Activated T-cell treated with anti-CD3 and anti-CD28 coated beads for 1 hour (primary cell): ENCODE data around the gene NLGN1.

Source experiments
- DNase-seq: peaks from one replicate; pipeline ENCODE4 v3.0.0-alpha.2; 2020; ENCODE audit warnings: low read depth

The NLGN1 gene

DNA sequence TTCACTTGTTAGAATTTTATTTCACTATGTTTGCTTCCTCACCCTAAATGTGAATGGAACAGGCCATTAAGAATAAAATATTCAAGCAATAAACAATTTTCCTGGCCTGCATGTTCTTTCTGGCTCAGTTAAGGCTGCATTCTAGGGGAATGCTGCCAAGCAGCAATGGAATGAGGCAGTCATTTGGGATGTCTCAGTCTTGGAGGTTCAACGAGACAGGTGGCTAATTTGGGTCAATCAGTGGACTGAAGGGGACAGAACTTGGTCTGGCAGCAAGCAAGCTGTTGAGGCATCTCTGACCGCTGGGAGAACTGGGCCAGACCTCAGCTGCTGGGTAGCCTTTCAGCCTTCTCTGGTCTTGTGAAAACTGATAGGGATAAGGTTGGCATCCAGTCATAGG lies 241.6 kb downstream of the NLGN1 start:
- DNase-seq = no peak

GRCh38 chr3:173641696-173642095 lies 244.2 kb downstream of the NLGN1 start:
- no peak for DNase-seq

DNA sequence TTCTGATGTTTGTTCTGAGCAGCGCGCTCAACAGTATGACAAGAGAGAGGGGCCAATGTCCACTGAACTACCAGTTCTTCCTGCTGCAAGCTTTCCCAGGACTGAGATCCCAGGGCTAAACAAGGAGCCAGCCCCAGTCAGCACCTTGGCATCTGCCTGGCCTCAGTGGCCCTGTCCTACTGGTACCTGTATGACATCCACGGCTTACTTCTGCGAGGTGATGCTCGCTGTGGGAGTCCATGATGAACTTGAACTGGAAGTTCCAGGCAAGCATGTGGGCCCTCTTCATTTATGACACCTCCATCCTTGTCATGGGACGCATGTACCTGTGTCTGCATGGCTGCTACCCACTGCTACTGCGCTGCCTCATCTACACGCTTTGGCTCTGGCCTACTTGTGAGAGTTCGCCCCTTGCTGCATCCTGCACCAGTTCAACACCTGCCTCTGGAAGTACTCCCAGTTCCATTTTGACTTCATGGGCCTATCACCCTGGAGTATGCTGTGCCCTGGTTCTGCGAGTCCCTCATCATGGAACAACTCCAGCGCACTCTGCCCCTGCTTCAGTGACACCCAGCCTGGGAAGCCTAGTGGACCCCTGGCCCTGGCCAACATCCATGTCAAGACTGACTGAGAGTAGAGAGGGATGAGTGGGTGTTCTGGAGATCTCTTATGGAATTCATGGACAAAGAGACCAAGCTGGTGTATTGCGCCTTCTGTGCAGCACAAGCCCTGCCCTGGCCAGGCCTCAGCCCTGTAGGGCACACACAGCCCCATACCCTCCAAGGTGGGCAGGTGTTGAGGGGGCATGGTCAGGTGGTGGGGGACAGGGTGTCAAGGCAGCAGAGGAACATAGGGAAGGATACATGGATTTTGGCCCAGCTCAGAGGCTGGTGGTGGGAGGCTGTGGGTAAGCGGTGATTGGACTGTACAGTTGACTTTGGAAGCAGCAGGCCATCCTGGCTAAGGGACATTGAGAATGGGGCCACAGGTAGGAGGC lies 246.8 kb downstream of the NLGN1 start:
- no peak for DNase-seq

DNA sequence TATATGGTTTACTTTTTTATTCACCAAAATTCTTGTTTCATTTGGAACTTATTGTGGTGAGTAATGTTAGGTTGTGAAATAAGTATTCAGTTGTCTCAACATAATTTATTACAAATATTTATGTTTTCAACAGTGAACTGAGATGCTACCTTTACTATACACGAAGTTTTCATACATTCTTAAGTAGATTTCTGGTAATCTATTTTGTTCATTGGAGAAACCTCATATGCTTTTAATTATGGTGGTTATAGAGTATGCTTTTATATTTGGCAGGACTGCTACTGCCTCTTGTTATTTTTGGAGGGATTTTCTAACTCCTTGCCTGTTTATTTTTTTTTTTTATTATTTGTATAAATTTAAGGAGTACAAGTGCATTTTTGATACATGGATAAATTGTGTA lies 253.1 kb downstream of the NLGN1 start:
- no peak for DNase-seq

DNA sequence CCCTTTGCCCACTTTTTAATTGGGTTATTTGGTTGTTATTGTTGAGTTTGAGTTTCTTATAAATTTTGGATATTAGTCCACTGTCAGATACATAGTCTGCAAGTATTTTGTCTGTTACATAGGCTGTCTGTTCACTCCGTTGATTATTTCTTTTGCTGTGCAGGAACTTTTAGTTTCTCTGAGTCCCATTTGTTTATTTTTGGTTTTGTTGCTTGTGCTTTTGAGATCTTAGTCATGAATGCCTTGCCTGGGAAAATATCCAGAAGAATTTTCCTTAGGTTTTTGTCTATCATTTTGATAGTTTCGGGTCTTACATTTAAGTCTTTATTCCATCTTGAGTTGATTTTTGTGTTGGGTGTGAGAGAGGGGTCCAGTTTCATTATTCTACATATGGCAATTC lies 254.5 kb downstream of the NLGN1 start:
- DNase-seq = no peak

DNA sequence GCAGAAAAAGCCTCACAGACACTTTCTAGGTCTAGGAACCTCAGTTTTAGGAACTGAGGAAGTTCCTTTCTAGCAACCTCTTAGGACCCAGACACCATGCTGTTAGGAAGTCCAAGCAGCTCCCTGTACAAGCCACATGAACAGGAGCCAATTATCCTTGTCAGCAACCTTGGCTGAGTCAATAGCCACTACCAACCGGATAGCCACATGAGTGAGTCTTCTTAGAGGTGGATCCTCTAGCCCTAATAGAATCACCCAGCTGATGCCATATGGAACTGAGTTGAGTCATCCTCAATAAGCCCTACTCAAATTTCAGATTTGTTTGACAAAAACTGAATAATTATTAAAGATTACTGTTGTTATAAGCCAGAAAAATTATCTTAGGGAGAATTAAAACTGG lies 256.2 kb downstream of the NLGN1 start:
- no peak for DNase-seq

GRCh38 chr3:173659972-173660371 lies 262.4 kb downstream of the NLGN1 start:
- DNase-seq = no peak

- DNase-seq = no peak
These were observed 263.2 kb downstream of the NLGN1 start for GRCh38 chr3:173660645-173661299.

DNA sequence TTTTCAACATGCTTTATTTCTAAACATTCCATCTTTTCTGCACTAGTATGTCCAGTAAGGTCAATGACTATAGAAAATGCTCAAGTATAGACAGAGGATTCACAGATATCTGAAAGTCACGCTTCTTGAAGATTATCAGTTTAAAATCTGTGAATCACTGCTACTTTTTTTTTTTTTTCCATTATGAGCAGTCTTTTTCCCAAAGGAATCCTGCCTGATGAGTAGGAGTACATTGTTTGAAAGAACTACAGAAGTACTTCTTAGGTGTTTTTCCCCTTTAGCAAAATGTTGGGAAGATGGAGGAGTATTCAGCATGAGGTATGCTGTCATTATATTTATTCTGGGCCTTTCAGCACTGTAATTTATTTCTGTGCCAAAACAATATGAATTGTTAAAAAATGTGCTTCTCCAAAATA lies 266.2 kb downstream of the NLGN1 start:
- DNase-seq = no peak

GRCh38 chr3:173676094-173676493 lies 278.6 kb downstream of the NLGN1 start:
- no peak for DNase-seq

DNA sequence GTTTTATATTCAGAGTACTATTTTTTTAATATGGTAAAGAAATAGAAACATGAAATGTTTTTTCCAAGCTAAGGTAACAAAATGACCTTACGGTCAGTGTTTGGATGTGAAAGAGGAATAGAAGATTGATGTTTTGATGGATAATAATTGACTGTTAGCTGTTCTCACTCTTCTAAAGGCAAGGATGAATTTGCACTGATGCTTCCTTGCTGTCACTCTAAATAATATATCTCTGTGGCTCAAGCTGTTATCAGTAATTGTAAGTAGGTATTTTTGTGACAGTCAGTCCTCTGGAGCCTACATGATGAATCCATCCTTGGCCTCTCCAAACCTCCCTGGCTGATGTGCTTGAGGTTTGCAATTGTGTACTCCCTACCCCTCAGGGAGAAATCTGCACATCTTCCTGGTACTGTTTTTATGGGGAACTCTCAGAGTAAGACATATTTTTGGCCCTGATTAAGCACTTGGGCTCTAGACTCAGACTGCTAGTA lies 283.7 kb downstream of the NLGN1 start:
- no peak for DNase-seq

GRCh38 chr3:173685456-173685855 lies 287.9 kb downstream of the NLGN1 start:
- DNase-seq = no peak

- no peak for DNase-seq
These were observed 290.8 kb downstream of the NLGN1 start for GRCh38 chr3:173688216-173688842.

DNA sequence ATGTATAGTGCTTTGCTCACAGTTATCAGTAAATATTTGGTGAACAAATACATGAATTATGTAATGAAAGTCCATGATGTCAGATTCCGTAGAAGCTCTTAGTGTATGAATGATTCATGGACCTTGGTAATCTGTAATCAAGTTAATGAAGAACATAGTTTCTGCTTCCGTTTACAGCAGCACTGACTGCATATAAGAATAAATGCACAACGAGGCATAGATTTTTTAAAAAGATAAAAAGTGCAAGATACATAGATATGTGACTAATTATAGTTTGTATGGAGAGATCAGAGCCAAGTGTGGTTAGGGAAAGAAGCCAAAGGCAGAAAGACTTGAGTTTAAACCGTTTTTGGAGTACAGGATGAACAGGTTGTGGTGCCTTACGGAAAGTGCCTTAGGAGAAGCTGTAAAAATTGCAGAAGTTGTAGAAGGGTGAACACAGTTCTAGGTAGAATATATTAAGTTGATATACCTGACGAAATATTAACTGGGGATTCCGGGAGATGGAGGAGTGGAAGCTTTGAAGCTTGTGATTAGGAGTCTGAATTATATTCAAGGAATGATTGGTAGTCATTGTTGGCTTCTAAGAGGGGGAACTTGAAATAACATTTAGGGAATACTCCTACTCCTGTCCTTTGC lies 293.1 kb downstream of the NLGN1 start:
- DNase-seq = no peak

- no peak for DNase-seq
These were observed 301.8 kb downstream of the NLGN1 start for GRCh38 chr3:173699353-173699752.

DNA sequence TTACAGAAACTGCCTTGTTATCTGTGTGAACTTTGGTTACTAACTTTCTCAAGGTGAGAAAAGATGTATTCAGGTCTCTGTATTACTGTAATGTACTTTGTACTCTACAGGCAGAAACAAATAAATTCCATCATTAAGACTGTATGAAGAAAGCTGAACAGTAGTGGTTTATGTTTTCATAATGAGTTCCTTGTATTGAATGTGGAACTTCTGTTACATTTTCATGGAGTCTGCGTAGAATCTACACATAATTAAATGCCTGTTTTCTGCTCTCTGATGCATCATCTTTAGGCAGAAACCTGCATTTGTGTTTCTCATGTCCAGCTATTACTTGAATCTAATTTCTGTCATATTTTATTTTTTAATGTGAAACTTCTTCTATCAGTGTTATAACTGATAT lies 302.8 kb downstream of the NLGN1 start:
- DNase-seq = no peak

DNA sequence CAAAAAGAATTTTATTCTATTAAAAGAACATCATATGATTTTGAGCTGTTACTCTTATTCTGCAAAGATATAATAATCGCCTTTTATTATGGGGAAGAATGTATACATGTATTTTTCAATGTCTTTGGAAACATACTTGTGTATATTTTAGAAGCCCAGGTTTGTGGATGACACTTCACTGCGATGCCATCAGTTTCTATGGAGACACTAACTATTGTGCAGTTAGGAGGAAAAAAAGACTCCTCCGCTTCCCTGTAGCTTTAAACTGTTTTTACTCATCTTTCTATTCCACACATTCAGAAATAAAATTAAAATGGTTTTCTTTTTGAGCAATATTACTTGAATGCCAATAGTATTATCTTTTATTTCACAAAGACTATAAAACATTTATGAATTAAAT lies 305.0 kb downstream of the NLGN1 start:
- no peak for DNase-seq

DNA sequence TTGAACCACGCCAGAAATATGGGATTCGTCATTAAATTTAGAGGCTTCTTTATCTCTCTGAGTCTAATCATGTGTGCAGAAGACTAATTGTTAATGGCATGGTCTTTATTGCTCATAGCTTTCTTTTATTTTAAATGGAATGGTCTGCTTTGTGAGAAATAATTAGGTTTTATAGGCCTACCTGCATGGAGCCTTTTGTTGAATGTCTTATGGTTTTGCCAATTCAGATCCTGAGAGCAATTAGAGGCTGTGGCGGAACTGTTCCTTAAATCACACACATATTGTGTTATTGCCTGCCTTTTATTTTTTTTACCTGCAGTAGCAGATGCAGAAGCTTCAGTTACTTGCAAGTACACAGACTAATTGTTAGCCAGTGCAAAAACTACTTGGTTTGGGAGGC lies 306.2 kb downstream of the NLGN1 start:
- DNase-seq = no peak

GRCh38 chr3:173706630-173707029 lies 309.1 kb downstream of the NLGN1 start:
- no peak for DNase-seq

DNA sequence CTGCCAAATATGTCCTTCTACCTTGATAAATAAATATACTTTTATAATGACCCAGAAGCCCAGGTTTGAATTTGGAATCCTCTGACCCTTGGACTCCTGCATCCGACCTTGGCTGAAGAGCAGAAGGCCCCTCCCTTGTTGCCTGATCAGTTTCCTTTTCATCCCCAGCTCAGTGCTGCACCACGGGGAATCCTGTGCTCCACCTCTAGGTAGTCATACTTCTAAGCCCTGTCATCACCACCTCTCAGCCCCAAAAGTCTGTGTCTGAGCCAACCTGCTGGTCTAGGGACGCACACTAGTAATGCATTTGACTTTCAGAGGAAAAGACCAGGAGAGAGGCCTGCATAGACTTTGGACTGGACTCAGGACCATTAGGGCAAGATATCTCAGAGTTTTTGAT lies 310.6 kb downstream of the NLGN1 start:
- no peak for DNase-seq

- DNase-seq = no peak
These were observed 311.5 kb downstream of the NLGN1 start for GRCh38 chr3:173709026-173709425.

DNA sequence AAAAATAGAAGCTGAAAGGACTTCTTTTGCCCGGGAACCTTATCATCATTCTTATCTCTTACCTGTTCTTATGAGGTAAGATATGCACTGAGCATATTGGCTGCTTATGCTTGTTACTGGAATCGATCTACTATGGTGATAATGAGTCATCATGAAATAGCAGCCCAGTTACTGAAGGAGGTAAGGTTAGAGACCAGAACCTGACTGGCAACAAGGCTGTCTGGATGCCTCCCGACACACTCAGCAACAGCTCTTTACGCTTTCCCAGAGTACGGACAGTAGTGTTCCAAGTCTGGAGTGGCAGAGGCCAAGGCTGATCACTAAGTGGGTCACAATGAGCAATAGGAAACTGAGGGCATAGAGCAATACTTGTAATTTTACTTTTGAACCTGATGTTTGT lies 314.1 kb downstream of the NLGN1 start:
- no peak for DNase-seq
